Tibial nerve (tissue), 4 donors: ENCODE results near the gene USP9X.

Experiments
- EP300 ChIP-seq, 2 donors: sonication (generic); formaldehyde crosslinking; IDR thresholded peaks; one replicate each; pipeline ENCODE4 v1.6.1; 2017; ENCODE audit warnings: antibody characterized with exemption in 2 of 2, mild to moderate bottlenecking in 1 of 2
- POLR2A ChIP-seq, 2 donors: fragments of 450-650 bp; IDR thresholded peaks; one replicate each; pipeline ENCODE4 v1.6.1; 2017; ENCODE audit warnings: antibody characterized with exemption in 2 of 2, mild to moderate bottlenecking in 2 of 2, moderate library complexity in 2 of 2
- TF ChIP-seq, protein P1 (sequence below), 5 experiments: fragments of 200-600 bp in 3 of 5; fragments of 450-650 bp in 2 of 5; sonication (generic) in 3 of 5; IDR thresholded peaks; one replicate each; pipeline ENCODE4 v1.5.1; 2016 to 2019; ENCODE audit warnings: antibody characterized with exemption in 5 of 5, mild to moderate bottlenecking in 3 of 5, moderate library complexity in 2 of 5

DNA sequence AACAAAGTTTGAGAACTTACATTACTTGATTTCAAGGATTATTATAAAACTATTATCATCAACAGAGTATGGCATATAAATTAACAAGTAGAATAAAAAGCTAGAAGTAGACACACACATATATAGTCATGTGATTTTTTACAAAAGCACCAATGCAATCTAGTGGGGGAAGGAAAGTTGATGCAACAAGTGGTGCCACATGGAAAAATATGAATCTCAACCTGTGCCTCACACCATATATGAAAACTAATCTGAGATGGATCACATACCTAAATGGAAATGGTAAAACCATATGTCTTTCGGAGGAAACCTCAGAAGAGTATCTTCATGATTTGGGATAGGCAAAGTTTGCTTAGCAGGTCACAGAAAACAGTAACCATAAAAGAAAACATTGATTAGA, 34.9 kb upstream of the USP9X start:
- TF ChIP-seq POLR2A (IDR thresholded peaks at IDR 0.05): no peak
- no peak for TF ChIP-seq EP300 (IDR thresholded peaks at IDR 0.05)
- TF ChIP-seq, protein P1, sequence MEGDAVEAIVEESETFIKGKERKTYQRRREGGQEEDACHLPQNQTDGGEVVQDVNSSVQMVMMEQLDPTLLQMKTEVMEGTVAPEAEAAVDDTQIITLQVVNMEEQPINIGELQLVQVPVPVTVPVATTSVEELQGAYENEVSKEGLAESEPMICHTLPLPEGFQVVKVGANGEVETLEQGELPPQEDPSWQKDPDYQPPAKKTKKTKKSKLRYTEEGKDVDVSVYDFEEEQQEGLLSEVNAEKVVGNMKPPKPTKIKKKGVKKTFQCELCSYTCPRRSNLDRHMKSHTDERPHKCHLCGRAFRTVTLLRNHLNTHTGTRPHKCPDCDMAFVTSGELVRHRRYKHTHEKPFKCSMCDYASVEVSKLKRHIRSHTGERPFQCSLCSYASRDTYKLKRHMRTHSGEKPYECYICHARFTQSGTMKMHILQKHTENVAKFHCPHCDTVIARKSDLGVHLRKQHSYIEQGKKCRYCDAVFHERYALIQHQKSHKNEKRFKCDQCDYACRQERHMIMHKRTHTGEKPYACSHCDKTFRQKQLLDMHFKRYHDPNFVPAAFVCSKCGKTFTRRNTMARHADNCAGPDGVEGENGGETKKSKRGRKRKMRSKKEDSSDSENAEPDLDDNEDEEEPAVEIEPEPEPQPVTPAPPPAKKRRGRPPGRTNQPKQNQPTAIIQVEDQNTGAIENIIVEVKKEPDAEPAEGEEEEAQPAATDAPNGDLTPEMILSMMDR (IDR thresholded peaks at IDR 0.05): no peak
